HepG2 (cell line): ENCODE measurements around the gene CCDC183. TPM values are rescaled to one million over a fixed set of nuclear protein-coding genes. Genes with fewer than 3 reads are reported as not detected.
A peak's percentile ranks its signal among the peaks of the same experiment; 100 is the strongest.

Experiments
- ATAC-seq: fragments of 200-7000 bp; cut with Tn5 transposase; 3 replicates; pipeline ENCODE4 v1.9.1; 2020; ENCODE audit warnings: mild to moderate bottlenecking, moderate library complexity
- BruUV-seq: library from RNA; stranded (reverse); fragments of 400-500 nt; replicated peaks from 2 replicates; lab custom pipeline; 2021; lab: Mats Ljungman, UMichigan
- CTCF ChIA-PET: fragments of 300-600 bp; formaldehyde crosslinking; extraction: SDS; loops from one replicate; lab custom pipeline; 2021; ENCODE audit warnings: low total read pairs, inconsistent platforms, low intra/inter-chr PET ratio; lab: Yijun Ruan, JAX
- POLR2A ChIA-PET: fragments of 350-600 bp; sonication (Branson Sonifier 250); formaldehyde crosslinking; loops from one replicate; lab custom pipeline; 2020; ENCODE audit warnings: antibody characterized with exemption, inconsistent platforms; lab: Yijun Ruan, JAX
- DNase-seq: peaks from one replicate; pipeline ENCODE4 v3.0.0-alpha.2; 2015; ENCODE audit warnings: low spot score
- FAIRE-seq: peaks from 3 replicates; lab custom pipeline; 2011; peaks lifted over from hg19 to GRCh38; lab: Jason Lieb, UNC
- H2AFZ ChIP-seq: one replicate; pipeline ENCODE4 v1.6.1; 2011; ENCODE audit warnings: low read length, inconsistent platforms
- H3K27ac ChIP-seq: fragments of 300-600 bp; 3 replicates; pipeline ENCODE4 v1.8.0; 2011; ENCODE audit warnings: mixed run types, mild to moderate bottlenecking, mixed read lengths, low read length, inconsistent platforms; ENCODE audit not compliant: insufficient read depth; ENCODE audit errors: extremely low read length
- H3K27me3 ChIP-seq, 2 experiments: fragments of 200-600 bp in 1 of 2; 2 replicates in 1 of 2; 3 replicates in 1 of 2; pipeline versions ENCODE4 v1.6.0 to v1.8.0; 2011; ENCODE audit warnings: low read length in 2 of 2, mild to moderate bottlenecking in 2 of 2, moderate library complexity in 2 of 2, inconsistent platforms in 1 of 2; ENCODE audit not compliant: insufficient read depth in 2 of 2, control insufficient read depth in 1 of 2
- H3K36me3 ChIP-seq, 2 experiments: fragments of 200-600 bp in 1 of 2; replicated peaks in 1 of 2; 2 replicates in 1 of 2; 3 replicates in 1 of 2; pipeline versions ENCODE4 v1.5.1 to v1.8.0; 2011; ENCODE audit warnings: low read length in 2 of 2, inconsistent platforms in 1 of 2; ENCODE audit not compliant: insufficient read depth in 2 of 2, control insufficient read depth in 1 of 2
- H3K4me1 ChIP-seq: 2 replicates; pipeline ENCODE4 v1.5.1; 2012; ENCODE audit warnings: low read length, inconsistent platforms; ENCODE audit not compliant: insufficient read depth
- H3K4me2 ChIP-seq: 2 replicates; pipeline ENCODE4 v1.6.0; 2011; ENCODE audit warnings: low read depth, low read length, inconsistent platforms
- H3K4me3 ChIP-seq, 3 experiments: fragments of 200-600 bp in 1 of 3; sonication (generic), shearing (Covaris generic) in 1 of 3; replicated peaks in 1 of 3; 2 replicates each; pipeline ENCODE4 v1.5.1; 2011 to 2016; ENCODE audit warnings: low read length in 3 of 3, inconsistent platforms in 2 of 3, low read depth in 2 of 3, mild to moderate bottlenecking in 2 of 3, control low read depth in 1 of 3, mixed read lengths in 1 of 3; ENCODE audit not compliant: insufficient read depth in 1 of 3
- H3K79me2 ChIP-seq: one replicate; pipeline ENCODE4 v1.6.1; 2011; ENCODE audit warnings: low read length, inconsistent platforms; ENCODE audit not compliant: insufficient read depth
- H3K9ac ChIP-seq: 2 replicates; pipeline ENCODE4 v1.6.0; 2011; ENCODE audit warnings: mild to moderate bottlenecking, low read depth, low read length, inconsistent platforms; ENCODE audit not compliant: insufficient read depth
- H3K9me3 ChIP-seq: 2 replicates; pipeline ENCODE4 v1.5.1; 2012; ENCODE audit warnings: mild to moderate bottlenecking, low read length
- H4K20me1 ChIP-seq: 2 replicates; pipeline ENCODE4 v1.6.0; 2011; ENCODE audit warnings: inconsistent platforms, mild to moderate bottlenecking, low read length, moderate library complexity; ENCODE audit not compliant: insufficient read depth
- AGO1 ChIP-seq: fragments of 200-400 bp; formaldehyde crosslinking; IDR thresholded peaks from 2 replicates; pipeline ENCODE4 v1.6.1; 2017; ENCODE audit warnings: mild to moderate bottlenecking, low read depth, low read length, moderate library complexity; ENCODE audit not compliant: poor library complexity, severe bottlenecking
- CENPX ChIP-seq: sonication (generic); formaldehyde crosslinking; IDR thresholded peaks from 2 replicates; pipeline ENCODE4 v1.9.0; 2021; ENCODE audit warnings: mild to moderate bottlenecking, missing genetic modification reagents, moderate library complexity
- KAT7 ChIP-seq: IDR thresholded peaks from 2 replicates; pipeline ENCODE4 v1.6.1; 2018; ENCODE audit warnings: borderline replicate concordance, missing compliant biosample characterization
- RBFOX2 ChIP-seq: fragments of 200-400 bp; formaldehyde crosslinking; IDR thresholded peaks from 2 replicates; pipeline ENCODE4 v1.6.1; 2017; ENCODE audit warnings: low read depth, mild to moderate bottlenecking, low read length
- SPEN ChIP-seq: sonication (generic); formaldehyde crosslinking; IDR thresholded peaks from 2 replicates; pipeline ENCODE4 v1.5.1; 2020; ENCODE audit warnings: low read depth, mild to moderate bottlenecking, missing genetic modification reagents
- ZBTB38 ChIP-seq: sonication (generic); formaldehyde crosslinking; IDR thresholded peaks from 2 replicates; pipeline ENCODE4 v1.5.1; 2020; ENCODE audit warnings: mild to moderate bottlenecking, missing genetic modification reagents
- ZBTB4 ChIP-seq: sonication (generic); formaldehyde crosslinking; IDR thresholded peaks from 2 replicates; pipeline ENCODE4 v1.4.0; 2020; ENCODE audit warnings: missing genetic modification reagents, mild to moderate bottlenecking, borderline replicate concordance
- ZC3H13 ChIP-seq: sonication (generic); formaldehyde crosslinking; IDR thresholded peaks from 2 replicates; pipeline ENCODE4 v1.8.1; 2023; ENCODE audit warnings: mild to moderate bottlenecking, missing genetic modification reagents, moderate library complexity
- ZFP91 ChIP-seq: sonication (generic); formaldehyde crosslinking; IDR thresholded peaks from 2 replicates; pipeline ENCODE4 v1.9.0; 2022; ENCODE audit warnings: missing genetic modification reagents, mild to moderate bottlenecking, borderline replicate concordance
- ZNF687 ChIP-seq: sonication (generic); formaldehyde crosslinking; IDR thresholded peaks from 2 replicates; pipeline ENCODE4 v1.5.1; 2020; ENCODE audit warnings: mild to moderate bottlenecking, missing genetic modification reagents, moderate library complexity
- WGBS: methylation state at CpG from one replicate; pipeline ENCODE4 v1.1.6; 2017; ENCODE audit warnings: low lambda C conversion rate; 5-methylcytosine and 5-hydroxymethylcytosine counted together
- in situ Hi-C: cut with HindIII; loops from 2 replicates; pipeline ENCODE4 v1.10.0; 2017; ENCODE audit warnings: low pct_unique_long_range_greater_than_20kb; ENCODE audit not compliant: extremely low pct_ligation_motif_present
- intact Hi-C: fragments of 100-400 bp; cut with micrococcal nuclease; formaldehyde crosslinking; loops from one replicate; pipeline ENCODE4 v1.10.0; 2022; ENCODE audit not compliant: unreplicated experiment
- polyA plus RNA-seq, 8 experiments: library from polyadenylated mRNA; depleted of rRNA in 3 of 8; stranded (reverse) in 7 of 8; unstranded in 1 of 8; fragments of >200 nt; fragmentation: Illumina TruSeq in 4 of 8; extraction: Trizol in 4 of 8; gene quantifications; 2 replicates each; pipeline versions ENCODE4 v1.2.1 to v1.2.3, GENCODE V29; 2011 to 2016; ENCODE audit warnings: low read depth in 4 of 8, missing spikeins in 1 of 8, mixed read lengths in 1 of 8; ENCODE audit not compliant: insufficient read depth in 1 of 8
- total RNA-seq, 5 experiments: library from RNA; depleted of rRNA; stranded (reverse); fragments of >200 nt; fragmentation: Illumina TruSeq; extraction: Trizol; gene quantifications; 2 replicates each; pipeline ENCODE4 v1.2.3, GENCODE V29; 2016; ENCODE audit warnings: low read depth in 1 of 5

CCDC183 gene
- total and polyA plus RNA-seq, 2 of the 13 experiments (the other 11 are each of a cell fraction or from before 2014, with no cell fraction given), result 5.0 to 66.4 TPM

DNA sequence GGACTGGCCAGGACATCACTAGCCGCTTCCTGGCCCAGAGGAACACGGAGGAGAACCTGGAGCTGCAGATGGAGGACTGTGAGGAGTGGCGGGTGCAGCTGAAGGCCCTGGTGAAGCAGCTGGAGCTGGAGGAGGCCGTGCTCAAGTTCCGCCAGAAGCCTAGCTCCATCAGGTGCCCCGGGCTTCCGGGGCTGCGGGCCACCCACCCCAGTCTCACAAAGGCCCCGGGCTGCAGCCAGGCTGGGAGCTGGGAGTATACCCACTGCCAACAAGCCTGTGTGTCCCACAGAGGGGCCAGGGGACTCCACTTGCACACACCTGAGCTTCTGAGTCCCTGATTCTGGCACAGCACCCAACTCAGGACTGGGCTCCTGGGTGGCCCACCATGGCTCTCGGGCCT is 9.9 kb downstream of the CCDC183 start:
- Histone ChIP-seq H3K4me1 (peaks cover 74% of the 10 kb centered on the region), H2AFZ (no peak overlapping the region), H3K27ac (peak overlapping the region; percentile 76)
- WGBS, result 93% methylated on average over 3 of the region's 10 CpGs
- no peak for DNase-seq
- POLR2A ChIA-PET, result interaction anchor here (0.6 to 3.2 kb wide), 5 partner anchors 10 to 78 kb away, joined by 3 to 12 read pairs (median 6); partner anchors contain the start of gene CCDC183
- TF ChIP-seq ZBTB38 (CRISPR knock-in tag) (peak; percentile 60; the same call in 1 of the 2 replicates), ZFP91 (no peak), ZNF687 (CRISPR knock-in tag) (0 out of 2 replicates have a peak, but pooled peaks have one; percentile 12), ZC3H13 (CRISPR knock-in tag) (peak; percentile 33; the same call in 1 of the 2 replicates), RBFOX2 (peak; percentile 57), AGO1 (peak; percentile 74), ZBTB4 (no peak), SPEN (CRISPR knock-in tag) (0 out of 2 replicates have a peak, but pooled peaks have one; percentile 5), CENPX (CRISPR knock-in tag) (no peak), KAT7 (CRISPR knock-in tag) (no peak)
- TF ChIP-seq, all 625 proteins: peak for 6
- Histone ChIP-seq H3K4me2 (peak overlapping the region; percentile 72), H3K9me3 (no peaks in the 10 kb centered on the region), H4K20me1 (no peaks in the 10 kb centered on the region; the same call in 1 of the 2 replicates), H3K9ac (peak overlapping the region; percentile 86; the same call in 1 of the 2 replicates), H3K79me2 (peaks cover 55% of the 10 kb centered on the region), H3K36me3 (peaks cover 2 to 3% of the 10 kb centered on the region in 2 experiments; a peak in 3 of 5 replicates), H3K27me3 (no peaks in the 10 kb centered on the region), H3K4me3 (peak overlapping the region; percentile 61 to 96 (median 88); a peak in 5 of 6 replicates)
- BruUV-seq, result no TSS peak
- CTCF ChIA-PET, result no interaction called here
- intact Hi-C loops, result no loop called here
- in situ Hi-C loops, result no loop called here
- ATAC-seq, result no peak
- FAIRE-seq, result no peak
